Measurements from ENCODE around the gene SIT1.

- TF ChIP-seq POLR2A (IDR thresholded peaks at IDR 0.05) (no peak), CTCF (IDR thresholded peaks at IDR 0.05) (no peak), POLR2AphosphoS5 (IDR thresholded peaks at IDR 0.05) (peak in 1 of 2 donors; percentile 46)
Observed at GRCh38 chr9:35604578-35605350, 46.0 kb downstream of the SIT1 start, which contains the start of gene TESK1.
